Measurements from ENCODE around the gene RAB37.

Gene RAB37

GRCh38 chr17:74746376-74746775 is 9.3 kb downstream of the RAB37 start:
- no peak for DNase-seq

- DNase-seq = no peak
These were observed 9.9 kb downstream of the RAB37 start for GRCh38 chr17:74746922-74747321.

GRCh38 chr17:74748279-74748528 is 11.1 kb downstream of the RAB37 start:
- DNase-seq = no peak

DNA sequence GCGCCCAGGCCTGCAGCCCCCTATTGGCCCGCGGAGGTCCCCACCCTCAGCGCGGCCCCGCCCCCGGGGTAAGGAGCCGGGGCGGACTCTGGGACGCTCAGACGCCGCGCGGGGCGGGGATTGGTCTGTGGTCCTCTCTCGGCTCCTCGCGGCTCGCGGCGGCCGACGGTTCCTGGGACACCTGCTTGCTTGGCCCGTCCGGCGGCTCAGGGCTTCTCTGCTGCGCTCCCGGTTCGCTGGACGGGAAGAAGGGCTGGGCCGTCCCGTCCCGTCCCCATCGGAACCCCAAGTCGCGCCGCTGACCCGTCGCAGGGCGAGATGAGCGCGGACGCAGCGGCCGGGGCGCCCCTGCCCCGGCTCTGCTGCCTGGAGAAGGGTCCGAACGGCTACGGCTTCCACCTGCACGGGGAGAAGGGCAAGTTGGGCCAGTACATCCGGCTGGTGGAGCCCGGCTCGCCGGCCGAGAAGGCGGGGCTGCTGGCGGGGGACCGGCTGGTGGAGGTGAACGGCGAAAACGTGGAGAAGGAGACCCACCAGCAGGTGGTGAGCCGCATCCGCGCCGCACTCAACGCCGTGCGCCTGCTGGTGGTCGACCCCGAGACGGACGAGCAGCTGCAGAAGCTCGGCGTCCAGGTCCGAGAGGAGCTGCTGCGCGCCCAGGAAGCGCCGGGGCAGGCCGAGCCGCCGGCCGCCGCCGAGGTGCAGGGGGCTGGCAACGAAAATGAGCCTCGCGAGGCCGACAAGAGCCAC is 11.6 kb downstream of the RAB37 start, which contains the start of gene NHERF1:
Gene NHERF1 (plus strand): TSS at position 100 of the 750 bp plus-strand sequence. CDS start 219 bp downstream, at position 319.
- peak; percentile 89 for DNase-seq

GRCh38 chr17:74749279-74750038 is 12.4 kb downstream of the RAB37 start:
- no peak for DNase-seq

DNA sequence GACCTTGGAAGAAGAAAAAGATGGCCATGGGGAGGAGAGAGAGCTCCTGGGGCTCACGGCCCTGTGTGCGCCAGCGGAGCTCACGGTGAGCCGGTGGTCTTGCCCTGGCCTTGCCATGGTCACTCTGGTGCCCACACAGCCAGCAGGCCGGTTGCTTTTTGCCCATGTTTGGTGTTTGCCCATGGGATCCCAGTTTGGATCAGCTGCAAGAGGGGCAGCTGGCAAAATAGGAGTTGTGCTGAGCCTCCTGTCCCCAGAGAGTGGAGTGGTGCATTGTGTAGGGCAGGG is 12.9 kb downstream of the RAB37 start:
- no peak for DNase-seq

GRCh38 chr17:74750327-74751069 is 13.4 kb downstream of the RAB37 start:
- no peak for DNase-seq

GRCh38 chr17:74752415-74752814 is 15.4 kb downstream of the RAB37 start:
- no peak for DNase-seq

- DNase-seq = no peak
These were observed 15.9 kb downstream of the RAB37 start for GRCh38 chr17:74752822-74753401.

- no peak for DNase-seq
These were observed 17.8 kb downstream of the RAB37 start for GRCh38 chr17:74754832-74755231.

DNA sequence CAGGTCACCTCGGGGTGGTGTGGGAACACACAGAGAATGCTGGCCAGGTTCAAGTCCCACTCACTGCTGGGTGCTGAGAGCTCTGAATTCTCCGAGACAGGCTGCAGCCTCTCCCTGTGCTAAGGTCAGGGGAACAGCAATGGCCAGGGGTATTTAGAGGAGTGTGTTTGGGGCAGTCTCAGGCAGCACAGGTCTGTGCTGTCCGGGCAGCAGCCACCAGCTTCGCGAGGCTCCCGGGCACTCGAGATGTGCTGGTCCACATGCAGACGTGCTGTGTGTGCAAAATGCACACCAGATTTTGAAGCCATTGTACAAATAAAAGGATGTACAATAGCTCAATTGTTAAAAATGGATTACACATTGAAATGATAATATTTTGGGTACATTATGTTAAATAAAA is 18.5 kb downstream of the RAB37 start:
- DNase-seq = no peak

GRCh38 chr17:74756891-74757290 is 19.8 kb downstream of the RAB37 start:
- no peak for DNase-seq

DNA sequence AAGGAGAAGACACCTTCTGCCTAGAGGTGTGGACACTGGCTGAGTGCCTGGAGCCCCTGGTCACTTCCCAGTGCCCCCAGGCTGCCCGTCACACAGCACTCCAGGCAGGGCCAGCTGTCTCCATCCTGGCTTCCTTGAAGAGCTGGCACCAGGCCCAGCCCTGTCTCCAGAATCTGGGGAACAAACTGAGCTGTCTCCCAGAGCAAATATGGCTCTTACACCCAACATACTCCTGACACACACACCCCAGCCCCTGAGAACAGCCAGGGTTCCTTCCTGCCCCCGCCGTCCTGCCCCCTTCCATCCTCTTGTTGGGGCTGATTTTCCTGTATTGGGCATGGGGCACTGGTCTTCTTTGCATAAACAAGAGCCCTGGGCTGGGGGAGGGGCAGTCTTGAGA is 20.4 kb downstream of the RAB37 start:
- DNase-seq = no peak

DNA sequence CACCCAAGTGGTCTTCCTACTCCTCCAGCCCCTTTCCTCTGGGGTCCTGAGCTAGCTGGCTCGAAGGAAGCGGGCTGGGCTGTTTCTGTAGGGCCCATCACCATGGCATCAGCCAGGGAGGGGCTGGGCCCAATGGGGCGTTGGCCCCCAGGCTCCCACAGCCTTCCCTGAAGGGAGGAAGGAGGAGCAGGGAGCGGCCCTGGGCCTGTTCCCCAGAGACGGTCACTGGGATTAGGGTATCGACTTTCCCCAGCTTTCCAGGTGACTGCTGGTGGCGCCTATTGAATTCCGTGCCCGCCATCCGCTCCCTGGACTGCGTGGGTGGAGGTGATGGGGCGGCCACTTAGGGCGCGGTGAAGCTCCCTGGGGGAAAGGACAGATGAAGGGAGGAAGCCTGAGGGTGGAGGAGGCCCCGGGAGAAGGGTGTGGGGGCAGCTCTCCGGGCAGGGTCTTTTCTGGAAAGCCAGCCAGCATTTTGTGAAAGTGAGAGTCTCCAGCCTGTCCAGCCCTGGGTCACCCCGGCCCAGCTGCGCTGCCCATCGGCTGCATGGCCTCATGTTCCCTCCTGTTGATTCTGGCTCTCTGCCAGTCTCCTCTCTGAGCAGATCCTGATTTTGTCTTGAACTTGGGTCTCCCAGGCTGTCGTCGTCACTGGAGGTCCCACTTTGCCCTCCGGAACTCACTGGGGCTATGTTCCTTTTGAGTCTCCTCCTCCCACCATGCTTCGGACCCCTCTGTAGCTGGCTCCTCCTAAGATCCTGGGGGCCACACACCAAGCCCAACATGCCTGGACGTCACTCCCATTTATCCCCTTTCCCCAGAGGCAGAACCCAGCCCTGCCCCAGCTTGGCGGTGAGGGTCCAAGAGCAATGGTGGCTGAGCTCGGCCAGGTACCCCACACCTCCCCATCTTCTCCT is 21.1 kb downstream of the RAB37 start:
- no peak for DNase-seq

GRCh38 chr17:74758848-74759168 is 21.8 kb downstream of the RAB37 start:
- no peak for DNase-seq

DNA sequence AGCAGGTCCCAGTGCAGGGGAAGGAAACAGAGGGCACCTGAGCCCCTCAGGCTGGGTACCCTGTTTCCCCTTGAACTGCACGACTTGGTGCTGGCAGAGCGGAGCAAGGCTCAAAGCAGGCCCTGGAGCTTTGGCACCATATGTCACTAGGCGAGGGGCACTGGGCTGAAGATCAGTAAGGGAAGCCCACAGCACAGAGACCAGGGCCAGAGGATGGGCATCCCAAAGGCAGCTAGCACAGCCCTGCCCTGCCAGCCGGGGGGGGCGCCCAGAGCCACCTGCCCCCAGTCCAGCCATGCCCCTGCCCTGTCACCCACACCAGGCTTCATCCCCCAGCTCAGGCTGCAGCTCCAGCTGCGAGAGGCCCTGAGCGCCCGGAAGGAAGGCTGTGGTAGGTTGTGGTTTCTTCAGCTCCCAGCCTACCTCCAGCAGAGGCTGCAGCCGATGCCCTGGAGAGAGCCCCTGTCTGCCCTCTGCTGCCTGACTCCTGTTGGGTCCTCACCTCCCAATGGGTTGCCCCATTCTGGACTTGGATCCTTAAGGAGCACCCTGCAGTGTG is 22.3 kb downstream of the RAB37 start:
- DNase-seq = no peak

- no peak for DNase-seq
These were observed 22.9 kb downstream of the RAB37 start for GRCh38 chr17:74759941-74760340.

GRCh38 chr17:74760404-74761105 is 23.5 kb downstream of the RAB37 start:
- no peak for DNase-seq

- no peak for DNase-seq
These were observed 24.4 kb downstream of the RAB37 start for GRCh38 chr17:74761419-74761818.

DNA sequence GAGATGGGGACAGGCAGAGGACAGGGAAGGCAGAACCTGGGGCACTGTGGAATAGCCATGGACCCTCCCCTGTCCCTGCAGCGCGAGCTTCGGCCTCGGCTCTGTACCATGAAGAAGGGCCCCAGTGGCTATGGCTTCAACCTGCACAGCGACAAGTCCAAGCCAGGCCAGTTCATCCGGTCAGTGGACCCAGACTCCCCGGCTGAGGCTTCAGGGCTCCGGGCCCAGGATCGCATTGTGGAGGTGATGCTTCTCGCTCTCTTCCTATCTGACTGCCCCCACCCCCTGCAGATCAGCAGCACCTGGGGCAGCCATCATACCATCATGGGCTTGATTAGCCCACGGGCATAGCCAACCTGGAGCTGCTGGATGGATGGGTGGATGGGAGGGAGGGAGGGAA is 24.9 kb downstream of the RAB37 start:
- DNase-seq = no peak

GRCh38 chr17:74763565-74764387 is 26.7 kb downstream of the RAB37 start:
- DNase-seq = no peak
